ENCODE measurements around the gene SPAST. TPM values are rescaled to one million over a fixed set of nuclear protein-coding genes. Genes with fewer than 3 reads are reported as not detected.
"Not testable (repeated sequence)": the region's sequence is repeated elsewhere in the genome, so short reads cannot be mapped to it uniquely, and the experiment has no call there.

Gene SPAST
- total and polyA plus RNA-seq, 2 experiments from 2014 or later = 15.5 to 33.9 TPM

DNA sequence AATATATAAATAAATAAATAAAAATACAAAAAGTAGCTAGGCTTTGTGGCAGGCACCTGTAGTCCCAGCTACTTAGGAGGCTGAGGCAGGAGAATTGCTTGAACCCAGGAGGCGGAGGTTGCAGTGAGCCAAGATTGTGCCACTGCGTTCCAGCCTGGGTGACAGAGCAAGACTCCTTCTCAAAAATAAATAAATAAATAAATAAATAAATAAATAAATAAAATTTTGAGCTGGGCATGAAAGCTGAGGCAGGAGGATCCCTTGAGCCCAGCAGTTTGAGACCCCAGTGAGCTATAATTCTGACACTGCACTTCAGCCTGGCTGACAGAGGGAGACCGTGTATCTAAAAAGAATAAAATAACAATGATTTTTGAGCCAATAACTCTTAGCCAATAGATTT, 8.8 kb upstream of the SPAST start:
- H3K27ac ChIP-seq (ENCODE audit: low read depth); ATAC-seq; H3K9me3 Mint-ChIP-seq; H2AFZ ChIP-seq; H3K9me2 ChIP-seq (ENCODE audit: insufficient read depth); H3K79me2 ChIP-seq (replicated peaks; ENCODE audit: insufficient read depth); H3K27me3 ChIP-seq (ENCODE audit: insufficient read depth); H3K27me3 Mint-ChIP-seq (ENCODE audit: insufficient read depth, low read depth, poor library complexity); H3K36me3 ChIP-seq (ENCODE audit: insufficient read depth); H3K4me3 ChIP-seq; H3F3A ChIP-seq (replicated peaks; ENCODE audit: low read depth); H4K20me1 ChIP-seq (replicated peaks; ENCODE audit: insufficient read depth); H3K27ac Mint-ChIP-seq; DNase-seq (ENCODE audit: low spot score); H3K36me3 Mint-ChIP-seq (ENCODE audit: low read depth); H3K4me3 Mint-ChIP-seq; H3K4me1 Mint-ChIP-seq; H3K4me1 ChIP-seq (ENCODE audit: insufficient read depth); H3K4me2 ChIP-seq: not testable (repeated sequence)

GRCh38 chr2:32058130-32058529, 5.2 kb upstream of the SPAST start:
- Mint-ChIP-seq H3K9me3 (0 out of 3 replicates have a peak, but pooled peaks cover 2% of the 10 kb centered on the region), H3K27ac (no peak overlapping the region), H3K4me3 (no peak overlapping the region), H3K36me3 (ENCODE audit: low read depth) (no peaks in the 10 kb centered on the region), H3K27me3 (ENCODE audit: insufficient read depth, low read depth, poor library complexity) (peaks cover 2% of the 10 kb centered on the region), H3K4me1 (peaks cover 11% of the 10 kb centered on the region; the same call in 2 of the 3 replicates)
- no peak overlapping the region for H2AFZ ChIP-seq
- H3K27me3 ChIP-seq (ENCODE audit: insufficient read depth) = no peaks in the 10 kb centered on the region
- TF ChIP-seq POLR2AphosphoS5 (IDR thresholded peaks at IDR 0.05; ENCODE audit: low read depth) = no peak
- no peak for TF ChIP-seq CREB1 (CRISPR knock-in tag; IDR thresholded peaks at IDR 0.05; ENCODE audit: low read depth)
- TF ChIP-seq, protein P1, sequence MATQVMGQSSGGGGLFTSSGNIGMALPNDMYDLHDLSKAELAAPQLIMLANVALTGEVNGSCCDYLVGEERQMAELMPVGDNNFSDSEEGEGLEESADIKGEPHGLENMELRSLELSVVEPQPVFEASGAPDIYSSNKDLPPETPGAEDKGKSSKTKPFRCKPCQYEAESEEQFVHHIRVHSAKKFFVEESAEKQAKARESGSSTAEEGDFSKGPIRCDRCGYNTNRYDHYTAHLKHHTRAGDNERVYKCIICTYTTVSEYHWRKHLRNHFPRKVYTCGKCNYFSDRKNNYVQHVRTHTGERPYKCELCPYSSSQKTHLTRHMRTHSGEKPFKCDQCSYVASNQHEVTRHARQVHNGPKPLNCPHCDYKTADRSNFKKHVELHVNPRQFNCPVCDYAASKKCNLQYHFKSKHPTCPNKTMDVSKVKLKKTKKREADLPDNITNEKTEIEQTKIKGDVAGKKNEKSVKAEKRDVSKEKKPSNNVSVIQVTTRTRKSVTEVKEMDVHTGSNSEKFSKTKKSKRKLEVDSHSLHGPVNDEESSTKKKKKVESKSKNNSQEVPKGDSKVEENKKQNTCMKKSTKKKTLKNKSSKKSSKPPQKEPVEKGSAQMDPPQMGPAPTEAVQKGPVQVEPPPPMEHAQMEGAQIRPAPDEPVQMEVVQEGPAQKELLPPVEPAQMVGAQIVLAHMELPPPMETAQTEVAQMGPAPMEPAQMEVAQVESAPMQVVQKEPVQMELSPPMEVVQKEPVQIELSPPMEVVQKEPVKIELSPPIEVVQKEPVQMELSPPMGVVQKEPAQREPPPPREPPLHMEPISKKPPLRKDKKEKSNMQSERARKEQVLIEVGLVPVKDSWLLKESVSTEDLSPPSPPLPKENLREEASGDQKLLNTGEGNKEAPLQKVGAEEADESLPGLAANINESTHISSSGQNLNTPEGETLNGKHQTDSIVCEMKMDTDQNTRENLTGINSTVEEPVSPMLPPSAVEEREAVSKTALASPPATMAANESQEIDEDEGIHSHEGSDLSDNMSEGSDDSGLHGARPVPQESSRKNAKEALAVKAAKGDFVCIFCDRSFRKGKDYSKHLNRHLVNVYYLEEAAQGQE (IDR thresholded peaks at IDR 0.05; ENCODE audit: unreplicated experiment) = no peak
- no peaks in the 10 kb centered on the region for H3K79me2 ChIP-seq (replicated peaks; ENCODE audit: insufficient read depth)
- H3K4me2 ChIP-seq = no peak overlapping the region
- no peak overlapping the region for H3K27ac ChIP-seq (ENCODE audit: low read depth)
- H3K4me3 ChIP-seq = no peak overlapping the region
- no peaks in the 10 kb centered on the region; the same call in 1 of the 2 replicates for H3F3A ChIP-seq (replicated peaks; ENCODE audit: low read depth)
- no peaks in the 10 kb centered on the region for H3K36me3 ChIP-seq (ENCODE audit: insufficient read depth)
- H3K4me1 ChIP-seq (ENCODE audit: insufficient read depth) = peaks cover 8% of the 10 kb centered on the region; the same call in 1 of the 2 replicates
- no peak for DNase-seq (ENCODE audit: low spot score)
- no peaks in the 10 kb centered on the region for H3K9me2 ChIP-seq (ENCODE audit: insufficient read depth)
- H4K20me1 ChIP-seq (replicated peaks; ENCODE audit: insufficient read depth) = no peaks in the 10 kb centered on the region
- ATAC-seq = no peak

- TF ChIP-seq POLR2AphosphoS5 (IDR thresholded peaks at IDR 0.05; ENCODE audit: low read depth) (no peak), ZNF114 (CRISPR knock-in tag; IDR thresholded peaks at IDR 0.05) (no peak), CREB1 (CRISPR knock-in tag; IDR thresholded peaks at IDR 0.05; ENCODE audit: low read depth) (no peak), ZNF331 (CRISPR knock-in tag; IDR thresholded peaks at IDR 0.05; ENCODE audit: low read depth) (no peak)
Measured at GRCh38 chr2:32060266-32060665, 3.1 kb upstream of the SPAST start.

More at GRCh38 chr2:32060266-32060665, 3.1 kb upstream of the SPAST start:
- H3K27me3 ChIP-seq (ENCODE audit: insufficient read depth) = no peaks in the 10 kb centered on the region
- Mint-ChIP-seq H3K36me3 (ENCODE audit: low read depth) (no peaks in the 10 kb centered on the region), H3K9me3 (peaks cover 4% of the 10 kb centered on the region; the same call in 1 of the 3 replicates), H3K4me1 (peaks cover 13% of the 10 kb centered on the region), H3K27me3 (ENCODE audit: insufficient read depth, low read depth, poor library complexity) (peaks cover 4% of the 10 kb centered on the region), H3K4me3 (no peak overlapping the region), H3K27ac (no peak overlapping the region)
- H3K27ac ChIP-seq (ENCODE audit: low read depth) = no peak overlapping the region
- no peaks in the 10 kb centered on the region; the same call in 1 of the 2 replicates for H3F3A ChIP-seq (replicated peaks; ENCODE audit: low read depth)
- ATAC-seq (no peak), DNase-seq (ENCODE audit: low spot score) (no peak)
- H2AFZ ChIP-seq = no peak overlapping the region
- no peaks in the 10 kb centered on the region for H3K9me2 ChIP-seq (ENCODE audit: insufficient read depth)
- H3K4me1 ChIP-seq (ENCODE audit: insufficient read depth) = peaks cover 8% of the 10 kb centered on the region; the same call in 1 of the 2 replicates
- no peak overlapping the region for H3K4me2 ChIP-seq
- H3K79me2 ChIP-seq (replicated peaks; ENCODE audit: insufficient read depth) = peaks cover 10% of the 10 kb centered on the region
- H3K4me3 ChIP-seq = no peak overlapping the region
- no peaks in the 10 kb centered on the region for H4K20me1 ChIP-seq (replicated peaks; ENCODE audit: insufficient read depth)
- H3K36me3 ChIP-seq (ENCODE audit: insufficient read depth) = no peaks in the 10 kb centered on the region
